Activated CD8-positive, alpha-beta memory T cell treated with anti-CD3 and anti-CD28 coated beads for 24 hours (primary cell): ENCODE results near the gene MAP3K15.
"Not testable (repeated sequence)": the region's sequence is repeated elsewhere in the genome, so short reads cannot be mapped to it uniquely, and the experiment has no call there.

Experiments
- DNase-seq: peaks from one replicate; pipeline ENCODE4 v3.0.0-alpha.2; 2020

Gene MAP3K15

DNA sequence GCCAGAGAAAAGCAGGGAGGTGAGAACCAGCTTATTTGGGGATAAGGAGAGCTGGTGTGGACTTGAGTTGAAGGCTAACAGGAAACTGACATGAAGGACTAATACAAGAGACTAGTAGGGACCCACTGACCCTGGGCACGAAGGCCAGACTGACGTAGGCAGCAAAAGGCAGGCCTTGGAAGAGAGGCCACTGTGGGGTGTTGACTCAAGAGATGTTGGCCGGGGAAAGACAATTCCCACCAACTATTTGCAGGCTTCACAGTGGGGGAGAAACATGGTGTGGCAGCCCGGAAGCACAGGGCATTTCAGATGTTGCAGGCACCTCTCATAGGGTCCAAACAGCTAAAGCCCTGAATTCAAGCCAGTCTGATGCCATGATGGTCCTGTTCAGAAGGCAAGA lies 24.4 kb upstream of the MAP3K15 start:
- no peak for DNase-seq

DNA sequence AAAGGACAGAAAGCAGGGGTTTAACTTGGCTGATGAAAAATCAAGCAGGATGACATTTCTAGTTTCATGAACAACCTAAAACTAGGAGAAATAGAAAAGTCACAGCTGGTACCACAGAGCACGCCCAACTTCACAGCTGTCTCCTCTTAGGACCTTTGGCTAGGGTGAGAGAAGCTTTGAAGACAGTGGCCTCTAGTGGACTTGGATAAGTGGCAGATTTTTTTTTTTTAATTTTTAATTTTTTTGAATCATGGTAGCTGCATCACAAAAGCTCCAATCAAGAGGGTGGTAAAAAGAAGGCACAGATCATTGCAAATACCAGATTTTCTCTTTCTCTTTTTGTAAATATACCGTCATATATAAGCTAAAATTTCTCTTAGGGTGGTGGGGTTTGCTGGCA lies 20.2 kb upstream of the MAP3K15 start:
- DNase-seq, result no peak

DNA sequence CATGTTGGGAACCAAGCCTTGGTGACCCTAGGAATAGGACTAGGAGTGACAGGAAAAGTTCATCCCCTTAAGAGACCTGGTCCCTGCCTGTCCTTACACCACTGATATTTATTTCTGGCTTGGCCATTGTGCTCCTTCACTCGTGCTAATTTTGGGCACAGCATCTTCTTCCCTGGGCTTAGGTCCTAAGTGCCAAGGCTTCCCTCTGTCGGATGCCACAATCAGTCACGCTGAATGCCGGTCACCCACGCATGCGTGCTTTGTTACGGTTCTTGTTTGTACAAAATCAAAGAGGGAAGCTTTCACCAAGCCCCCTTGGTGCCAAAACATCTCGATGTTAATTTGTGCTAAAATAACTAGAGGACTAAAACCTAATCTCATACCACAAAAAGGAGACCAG lies 17.4 kb upstream of the MAP3K15 start:
- no peak for DNase-seq

DNA sequence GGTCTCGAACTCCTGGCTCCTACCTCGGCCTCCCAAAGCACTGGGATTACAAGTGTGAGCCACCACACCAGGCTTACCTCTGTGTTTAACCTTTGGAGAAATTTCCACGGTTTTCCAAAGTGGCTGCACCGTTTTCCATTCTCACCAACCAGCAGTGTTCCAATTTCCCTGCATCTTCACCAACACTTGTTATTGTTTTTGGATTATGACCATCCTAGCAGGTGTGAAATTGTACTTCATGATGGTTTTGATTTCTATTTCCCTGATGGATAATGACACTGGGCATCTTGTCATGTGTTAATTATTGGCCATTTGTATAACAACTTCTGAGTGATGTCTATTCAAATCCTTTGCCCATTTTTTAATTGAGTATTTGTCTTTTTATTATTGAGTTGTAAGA lies 2.7 kb upstream of the MAP3K15 start:
- DNase-seq, result no peak

DNA sequence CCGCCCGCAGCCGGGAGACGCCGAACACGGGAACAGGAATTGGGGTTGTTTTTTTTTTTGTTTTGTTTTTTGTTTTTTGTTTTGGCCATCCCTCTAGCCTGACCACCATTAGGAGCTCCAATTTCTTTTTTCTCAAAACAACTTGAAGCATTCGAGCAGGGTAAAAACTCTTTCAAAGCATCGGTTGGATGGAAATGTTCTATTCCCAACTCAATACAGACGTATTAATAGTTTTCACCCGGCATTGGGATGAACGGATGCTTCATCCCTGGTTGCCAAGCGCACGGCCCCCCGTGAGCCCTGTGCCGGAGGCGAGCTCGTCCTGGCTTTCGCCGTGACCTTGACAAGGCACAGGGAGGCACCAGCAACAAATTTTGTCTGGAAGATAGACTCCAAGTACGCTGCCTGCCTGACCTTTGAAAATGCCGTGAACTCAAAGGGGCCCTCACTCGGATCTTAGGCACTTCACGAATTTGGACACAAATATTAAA lies 352 bp upstream of the MAP3K15 start:
- DNase-seq, result no peak

DNA sequence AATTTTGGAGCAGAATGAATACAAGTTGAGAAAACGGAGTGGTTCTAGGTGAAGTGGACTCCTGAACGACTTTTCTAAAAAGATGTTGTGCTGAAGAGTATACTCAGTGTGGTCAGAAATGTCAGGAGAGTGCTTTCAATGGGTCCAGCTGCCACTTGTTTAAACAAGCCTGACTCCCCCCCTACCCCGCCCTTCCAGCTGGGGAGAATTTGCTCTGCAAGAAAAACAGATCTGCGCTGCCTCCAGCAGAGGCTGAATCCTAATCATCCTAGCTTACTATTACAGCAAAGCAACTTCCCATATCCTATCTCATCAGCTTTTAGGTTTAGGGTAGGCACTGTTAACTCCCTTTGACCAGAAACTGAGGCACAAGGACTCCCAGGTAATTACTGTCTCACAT lies 1.9 kb downstream of the MAP3K15 start:
- DNase-seq, result no peak

DNA sequence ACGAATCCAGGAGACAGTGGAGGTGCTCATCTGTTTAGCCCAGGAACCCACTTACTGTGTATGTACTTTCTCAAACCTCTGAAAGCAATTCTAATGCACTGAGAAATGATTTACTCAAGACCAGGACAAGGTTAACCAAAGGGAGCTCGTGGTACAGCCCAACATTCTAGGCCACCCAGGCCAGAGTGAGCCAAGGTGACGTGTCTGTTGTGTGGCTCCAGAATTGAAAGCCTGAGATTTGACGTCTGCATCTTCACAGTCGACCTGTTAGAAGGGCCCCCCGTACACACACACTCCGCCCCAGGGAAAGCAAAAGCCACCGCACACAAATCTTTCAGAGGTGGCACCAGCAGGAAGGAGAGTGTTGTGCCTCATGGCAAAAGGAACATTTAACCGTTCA lies 2.3 kb downstream of the MAP3K15 start:
- no peak for DNase-seq

DNA sequence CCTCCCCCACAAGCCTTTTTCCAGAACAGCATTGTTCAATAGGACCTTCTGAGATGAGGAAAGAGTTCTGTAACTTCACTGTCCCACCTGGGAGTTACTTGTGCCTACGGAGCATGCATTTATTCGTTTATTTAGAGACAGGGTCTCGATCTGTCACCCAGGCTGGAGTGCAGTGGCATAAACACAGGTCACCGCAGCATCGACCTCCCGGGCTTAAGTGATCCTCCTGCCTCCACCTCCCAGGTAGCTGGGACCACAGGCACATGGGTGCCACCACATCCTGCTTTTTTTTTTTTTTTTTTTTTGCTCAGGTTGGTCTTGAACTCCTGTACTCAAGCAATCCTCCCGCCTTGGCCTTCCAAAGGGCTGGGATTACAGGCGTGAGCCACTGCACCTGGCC lies 2.9 kb downstream of the MAP3K15 start:
- DNase-seq, result no peak

DNA sequence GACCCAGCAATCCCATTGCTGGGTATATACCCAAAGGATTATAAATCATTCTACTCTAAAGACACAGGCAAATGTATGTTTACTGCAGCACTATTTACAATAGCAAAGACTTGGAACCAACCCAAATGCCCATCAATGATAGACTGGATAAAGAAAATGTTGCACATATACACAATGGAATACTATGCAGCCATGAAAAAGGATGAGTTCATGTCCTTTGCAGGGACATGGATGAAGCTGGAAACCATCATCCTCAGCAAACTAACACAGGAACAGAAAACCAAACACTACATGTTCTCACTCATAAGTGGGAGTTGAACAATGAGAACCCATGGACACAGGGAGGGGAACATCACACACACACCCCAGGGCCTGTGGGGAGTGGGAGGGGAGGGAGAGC lies 3.5 kb downstream of the MAP3K15 start:
- DNase-seq, result not testable (repeated sequence)

DNA sequence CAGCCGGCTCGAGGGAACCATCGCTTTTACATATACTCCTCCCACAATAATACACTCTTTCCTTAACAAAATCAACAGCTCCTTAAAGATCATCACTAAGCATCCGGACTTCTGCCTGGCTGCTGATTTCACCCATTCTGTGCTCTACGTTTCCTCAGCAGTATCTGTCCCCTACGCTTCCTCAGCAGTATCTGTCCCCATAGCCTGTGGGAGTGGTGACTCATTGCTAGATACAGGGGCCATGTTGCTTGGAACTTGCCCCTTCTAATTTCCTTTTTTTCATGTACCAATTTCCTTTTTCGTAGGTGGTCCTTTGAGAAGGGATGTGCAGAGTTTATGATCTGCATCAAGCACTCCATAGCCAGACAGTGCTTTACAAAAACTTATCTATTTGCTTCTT lies 18.6 kb downstream of the MAP3K15 start:
- no peak for DNase-seq

DNA sequence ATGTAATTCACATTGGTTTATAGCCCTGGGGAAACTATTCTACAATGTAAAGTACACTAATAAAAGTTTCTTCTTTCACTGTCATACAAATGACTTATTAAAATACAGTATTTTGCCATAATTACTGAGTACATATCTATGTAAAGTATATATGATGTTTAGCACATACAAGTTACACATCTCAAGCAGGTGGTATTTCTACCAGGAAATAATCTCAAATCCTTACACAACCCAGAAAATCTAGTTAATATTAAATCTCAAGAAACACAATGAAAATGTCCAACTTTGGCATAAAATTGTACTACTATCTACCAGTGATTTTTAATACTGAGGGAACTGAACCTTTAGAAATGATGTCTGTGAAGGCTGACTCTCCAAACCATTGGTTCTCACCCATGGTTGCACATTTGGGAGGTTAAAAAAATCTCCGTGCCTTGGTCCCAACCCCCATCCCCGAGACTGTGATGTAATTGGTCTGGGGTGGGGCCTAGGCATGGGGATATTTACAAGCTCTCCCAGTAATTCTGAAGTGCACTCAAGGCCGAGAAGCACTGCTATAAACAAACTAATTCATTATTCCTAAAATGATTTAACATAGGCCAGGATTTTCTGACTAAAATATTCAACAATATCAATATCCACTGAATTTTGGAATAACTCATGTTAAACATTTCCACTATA lies 27.6 kb downstream of the MAP3K15 start:
- DNase-seq, result no peak

DNA sequence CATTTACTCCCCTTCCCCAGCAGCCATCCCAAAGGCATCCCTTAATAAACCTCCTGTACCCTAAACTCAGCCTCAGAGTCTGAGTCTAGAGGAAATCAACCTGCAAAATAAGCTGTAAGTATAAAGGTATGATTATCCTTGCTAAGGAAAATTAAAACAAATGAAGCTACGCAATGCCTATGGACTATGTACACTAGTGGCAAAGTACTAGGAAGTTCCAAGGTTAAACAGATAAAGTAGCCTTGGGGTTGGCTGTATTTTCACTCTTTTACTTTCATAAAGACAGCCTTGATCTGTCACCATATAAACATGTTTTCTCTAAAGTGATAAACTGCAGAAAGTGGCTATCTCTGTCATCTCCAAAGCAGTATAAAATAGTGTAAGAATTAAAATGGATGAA lies 35.9 kb downstream of the MAP3K15 start:
- DNase-seq, result no peak

DNA sequence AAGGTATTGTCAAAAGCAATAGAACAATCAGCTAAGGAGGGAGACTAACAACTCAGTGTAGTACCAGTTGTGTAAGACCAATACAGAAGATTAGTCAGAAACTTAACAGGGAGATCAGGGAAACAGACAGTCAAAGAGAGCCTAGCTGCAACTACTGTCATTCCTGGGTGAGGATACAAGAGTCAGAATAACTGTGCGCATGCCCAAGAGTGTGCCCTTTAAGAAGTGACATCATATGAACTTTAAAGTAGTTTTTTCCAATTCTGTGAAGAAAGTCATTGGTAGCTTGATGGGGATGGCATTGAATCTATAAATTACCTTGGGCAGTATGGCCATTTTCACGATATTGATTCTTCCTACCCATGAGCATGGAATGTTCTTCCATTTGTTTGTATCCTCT lies 46.9 kb downstream of the MAP3K15 start:
- DNase-seq, result not testable (repeated sequence)

DNA sequence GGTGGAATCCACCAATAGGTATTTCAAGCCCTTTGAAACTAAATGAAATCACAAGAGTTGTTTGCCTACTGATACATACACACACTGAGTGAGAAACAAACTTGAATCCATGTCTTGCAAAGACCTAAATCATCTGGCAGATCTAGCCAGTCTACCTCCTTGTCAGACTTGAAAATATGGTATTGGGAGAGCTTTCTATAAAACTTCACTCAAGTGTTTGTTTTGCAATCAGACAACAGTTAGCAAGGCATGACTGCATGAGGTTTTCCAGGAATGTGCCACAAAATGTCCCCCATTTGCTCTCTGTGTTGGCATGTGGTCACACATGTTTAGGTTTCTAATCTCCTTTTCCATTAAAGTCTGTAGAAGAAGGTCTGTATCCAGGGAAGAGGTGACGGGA lies 52.4 kb downstream of the MAP3K15 start:
- DNase-seq, result no peak

DNA sequence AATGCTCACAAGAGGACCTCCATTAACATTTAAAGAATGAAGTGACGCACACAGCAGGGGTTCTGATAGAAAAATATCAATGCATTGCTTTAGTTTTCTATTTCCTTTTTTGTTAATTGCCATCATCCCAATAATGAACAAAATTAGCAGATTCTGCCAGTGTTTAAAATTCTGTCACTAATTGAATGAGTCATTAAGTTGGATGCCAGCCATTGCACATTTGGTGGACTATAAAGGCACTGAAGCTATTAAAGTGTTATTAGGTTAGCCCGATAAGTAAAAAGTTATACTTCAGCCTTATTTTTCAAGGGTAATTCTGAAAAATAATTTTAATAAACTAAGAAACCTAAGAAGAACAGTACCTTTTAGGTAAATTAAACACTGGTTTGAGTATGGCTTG lies 53.1 kb downstream of the MAP3K15 start:
- no peak for DNase-seq

DNA sequence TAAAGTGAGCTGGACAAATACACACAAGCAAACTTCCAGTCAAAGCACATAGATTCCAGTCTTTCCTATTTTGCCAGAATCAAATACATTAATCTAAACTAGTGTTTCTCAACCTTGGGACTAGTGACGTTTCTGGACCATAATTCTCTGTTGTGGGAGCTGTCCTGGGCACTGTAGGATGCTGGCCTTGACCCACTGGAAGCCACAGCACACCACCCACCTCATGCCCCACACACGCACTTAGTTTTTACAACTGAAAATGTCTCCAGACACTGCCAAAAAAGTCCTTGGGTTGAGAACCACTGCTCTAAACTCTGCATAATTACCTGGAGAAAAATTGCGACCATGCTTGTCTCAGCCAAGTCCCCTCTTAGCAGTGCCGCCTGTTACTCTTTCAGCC lies 57.6 kb downstream of the MAP3K15 start:
- DNase-seq, result no peak

DNA sequence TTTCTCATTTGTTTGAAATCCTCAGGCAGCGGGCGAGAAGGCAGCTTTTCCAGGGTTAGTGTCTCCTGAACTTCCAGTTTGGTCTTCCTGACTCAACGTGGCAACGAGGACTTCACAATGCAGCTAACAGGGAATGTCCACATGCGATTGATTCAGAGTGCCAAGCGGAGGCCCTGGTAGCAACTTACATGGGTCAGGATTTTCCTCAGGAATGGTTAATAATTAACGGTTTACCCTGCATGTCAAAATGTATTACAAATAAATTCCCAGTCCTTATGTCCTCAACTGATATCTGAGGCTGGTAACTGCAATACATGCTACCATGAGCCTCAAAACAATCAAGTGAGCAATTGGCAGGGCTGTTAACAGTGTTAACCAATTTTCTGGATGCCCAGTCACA lies 67.2 kb downstream of the MAP3K15 start:
- no peak for DNase-seq

DNA sequence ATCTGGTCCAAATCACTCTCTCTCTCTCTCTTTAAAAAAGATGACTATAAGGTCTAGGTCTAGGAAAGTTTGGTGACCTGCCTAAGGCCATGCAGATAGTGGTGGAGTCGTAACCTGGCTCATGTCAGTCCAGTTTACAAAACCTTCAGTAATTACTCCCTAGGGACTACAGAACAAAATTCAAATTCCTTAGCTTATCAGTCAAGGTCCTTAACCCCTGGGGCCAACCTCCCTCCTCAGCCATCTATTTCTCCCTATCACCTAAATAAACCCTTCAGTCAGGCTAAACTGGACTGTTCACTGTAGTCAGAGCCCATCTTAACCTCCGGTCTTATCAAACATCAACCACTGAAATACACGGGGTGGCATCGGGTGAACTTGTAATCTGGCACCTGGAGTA lies 68.9 kb downstream of the MAP3K15 start:
- no peak for DNase-seq

DNA sequence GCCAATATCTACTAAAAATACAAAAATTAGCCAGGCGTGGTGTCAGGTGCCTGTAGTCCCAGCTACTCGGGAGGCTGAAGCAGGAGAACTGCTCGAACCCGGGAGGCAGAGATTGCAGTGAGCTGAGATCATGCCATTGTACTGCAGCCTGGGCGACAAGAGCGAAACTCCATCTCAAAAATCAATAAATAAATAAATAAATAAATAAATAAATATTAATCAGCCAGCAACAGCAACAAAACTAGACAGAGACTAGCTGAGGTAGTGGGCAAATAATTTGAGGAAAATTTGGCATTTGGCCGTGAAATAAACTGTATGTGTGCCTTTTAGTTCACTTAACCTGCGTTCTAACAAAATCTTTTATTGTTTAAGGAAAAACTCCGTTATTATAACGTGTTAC lies 69.5 kb downstream of the MAP3K15 start:
- not testable (repeated sequence) for DNase-seq

DNA sequence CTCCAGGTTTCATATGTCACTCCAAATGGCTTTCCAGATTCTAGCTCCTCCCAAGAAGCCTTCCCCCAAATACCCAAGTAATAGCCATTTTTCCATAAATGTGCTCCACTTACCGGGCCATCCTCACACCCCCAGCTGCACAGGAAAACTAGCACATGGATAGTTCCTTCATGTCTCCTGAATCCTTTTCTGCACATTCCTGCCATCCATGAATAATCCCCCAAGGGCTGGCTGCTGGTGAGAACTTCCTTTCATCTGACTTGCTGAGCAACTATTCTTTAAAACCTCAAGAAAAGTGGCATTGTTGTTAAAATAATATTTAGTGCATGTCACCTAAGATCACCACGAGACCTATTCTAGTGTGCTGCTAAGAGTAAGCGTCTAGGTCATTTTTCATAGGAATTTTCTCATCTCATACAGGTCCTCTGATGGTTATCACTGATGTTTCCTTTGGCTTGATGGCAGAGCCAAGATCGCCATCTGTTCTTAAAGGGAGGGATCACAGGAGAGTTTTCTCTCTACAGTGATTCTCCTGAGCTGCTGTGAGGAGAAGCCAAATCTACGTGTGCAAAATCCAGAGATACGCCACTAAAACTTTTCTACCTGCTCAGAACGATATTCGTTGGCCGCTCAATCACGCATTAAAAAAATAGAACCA lies 71.3 kb downstream of the MAP3K15 start:
- DNase-seq, result no peak

DNA sequence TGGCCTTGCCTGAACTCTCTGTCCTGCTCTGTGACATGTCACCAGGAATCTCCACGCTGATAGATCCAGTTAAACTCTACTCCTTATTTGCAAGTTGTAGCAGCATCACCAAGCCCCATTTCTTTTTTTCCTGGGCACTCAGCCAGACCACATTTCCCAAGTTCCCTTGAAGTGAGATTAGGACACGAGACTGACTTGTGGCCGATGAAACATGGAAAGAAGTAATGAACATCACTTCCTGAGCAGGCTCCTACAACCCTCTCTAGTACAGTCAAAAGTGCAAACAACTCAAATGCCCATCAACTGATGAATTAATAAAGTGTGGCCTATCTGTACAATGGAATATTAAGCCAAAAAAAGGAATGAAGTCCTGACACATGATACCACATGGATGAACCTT lies 74.6 kb downstream of the MAP3K15 start:
- no peak for DNase-seq

DNA sequence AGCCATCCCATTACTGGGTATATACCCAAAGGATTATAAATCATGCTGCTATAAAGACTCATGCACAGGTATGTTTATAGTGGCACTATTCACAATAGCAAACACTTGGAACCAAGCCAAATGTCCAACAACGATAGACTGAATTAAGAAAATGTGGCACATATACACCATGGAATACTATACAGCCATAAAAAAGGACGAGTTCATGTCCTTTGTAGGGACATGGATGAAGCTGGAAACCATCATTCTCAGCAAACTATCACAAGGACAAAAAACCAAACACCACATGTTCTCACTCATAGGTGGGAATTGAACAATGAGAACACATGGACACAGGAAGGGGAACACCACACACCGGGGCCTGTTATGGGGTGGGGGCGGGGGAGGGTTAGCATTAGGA lies 92.6 kb downstream of the MAP3K15 start:
- DNase-seq, result not testable (repeated sequence)

DNA sequence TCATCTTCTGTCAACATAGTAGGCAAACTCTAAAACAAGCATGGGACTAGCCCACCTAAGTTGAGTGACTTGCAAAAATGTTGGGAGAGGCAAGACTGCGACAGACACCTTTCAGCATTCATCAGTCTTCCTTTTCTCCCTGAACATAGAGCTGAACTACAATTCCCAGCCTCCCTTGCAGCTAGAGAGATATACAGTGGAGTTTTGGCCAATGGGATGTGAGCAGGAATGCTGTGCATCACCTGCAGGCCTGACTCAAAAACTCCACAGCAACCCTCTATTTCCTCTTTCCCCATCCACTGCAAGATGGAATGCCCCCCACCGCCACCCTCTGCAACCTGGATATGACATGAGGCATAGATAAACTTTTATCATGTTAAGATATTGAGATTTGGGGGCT lies 105.0 kb downstream of the MAP3K15 start:
- no peak for DNase-seq

DNA sequence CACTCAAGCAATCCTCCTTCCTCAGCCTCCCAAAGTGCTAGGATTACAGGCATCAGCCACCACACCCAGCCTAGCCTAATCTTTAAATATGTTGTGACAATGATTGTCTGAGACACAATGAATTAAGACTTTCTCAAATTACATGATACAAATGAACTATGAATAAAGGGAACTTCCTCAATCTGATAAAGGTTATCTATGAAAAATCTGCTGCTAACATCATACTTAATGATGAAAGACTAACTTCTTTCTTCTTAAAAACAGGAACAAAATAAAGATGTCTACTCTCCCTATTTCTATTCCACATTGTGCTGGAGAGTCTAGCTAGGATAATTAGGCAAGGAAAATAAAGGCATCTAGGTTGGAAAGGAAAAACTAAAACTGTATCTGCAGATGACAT lies 111.6 kb downstream of the MAP3K15 start:
- no peak for DNase-seq

DNA sequence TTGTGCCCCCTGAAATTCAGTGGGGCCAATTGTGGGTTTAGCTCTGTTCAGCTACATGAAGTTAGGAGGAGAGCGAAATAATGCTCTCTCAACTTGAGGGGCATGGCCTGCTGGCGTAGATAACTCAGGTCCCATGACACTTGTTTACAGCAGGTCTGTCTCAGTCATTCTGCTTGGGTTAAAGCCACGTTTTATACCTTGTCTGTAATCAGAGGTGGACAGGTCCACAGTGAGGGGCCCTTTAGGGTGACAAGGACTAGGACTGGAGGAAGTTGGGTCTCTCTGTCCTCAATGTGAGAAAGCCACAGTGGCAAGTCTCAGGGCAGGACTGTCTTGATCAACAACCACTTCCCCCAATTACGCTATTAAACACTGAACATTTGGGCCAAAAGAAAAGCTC lies 122.6 kb downstream of the MAP3K15 start:
- DNase-seq, result no peak
